ENCODE data around the gene PDE4B.

Gene PDE4B

DNA sequence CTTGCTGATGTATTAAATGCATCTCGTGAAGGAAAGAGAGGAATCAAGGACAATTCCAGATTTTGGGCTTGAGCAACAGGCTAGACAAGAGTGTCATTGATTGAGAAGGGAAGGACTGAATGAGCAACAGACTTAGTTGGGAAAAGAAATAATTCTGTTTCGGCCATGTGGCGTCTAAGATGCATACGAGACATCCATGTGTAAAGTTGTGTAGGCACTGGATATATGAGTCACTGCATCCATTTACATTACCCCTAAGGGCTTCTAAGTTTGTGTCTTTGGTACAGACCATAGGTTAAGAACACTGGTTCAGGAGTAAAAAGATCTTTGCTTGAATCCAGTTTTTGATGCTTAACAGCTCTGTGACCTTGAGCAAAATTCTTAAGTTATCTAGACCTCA lies 434.3 kb downstream of the PDE4B start:
- DNase-seq (ENCODE audit: low read depth in 1 of 2, low spot score in 1 of 2): no peak

DNA sequence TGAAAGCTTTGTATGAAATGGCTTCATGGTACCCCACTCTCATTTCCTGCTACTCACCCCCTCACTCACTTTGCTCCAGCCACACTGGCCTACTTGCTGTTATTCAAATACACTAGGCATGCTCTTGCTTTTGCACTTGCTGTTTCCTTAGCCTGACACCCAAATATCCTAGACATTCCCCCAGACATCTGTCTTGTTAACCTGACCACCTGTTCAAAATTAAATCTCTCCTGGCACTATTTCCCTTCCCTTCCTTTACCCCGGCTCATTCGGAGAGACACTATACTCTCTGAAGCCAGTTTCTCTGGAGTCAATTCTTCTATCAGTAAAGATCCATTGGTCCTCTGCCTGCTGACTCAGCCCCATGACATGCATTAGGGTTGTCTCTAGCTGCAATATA lies 435.3 kb downstream of the PDE4B start:
- no peak for DNase-seq (ENCODE audit: low read depth in 1 of 2, low spot score in 1 of 2)

DNA sequence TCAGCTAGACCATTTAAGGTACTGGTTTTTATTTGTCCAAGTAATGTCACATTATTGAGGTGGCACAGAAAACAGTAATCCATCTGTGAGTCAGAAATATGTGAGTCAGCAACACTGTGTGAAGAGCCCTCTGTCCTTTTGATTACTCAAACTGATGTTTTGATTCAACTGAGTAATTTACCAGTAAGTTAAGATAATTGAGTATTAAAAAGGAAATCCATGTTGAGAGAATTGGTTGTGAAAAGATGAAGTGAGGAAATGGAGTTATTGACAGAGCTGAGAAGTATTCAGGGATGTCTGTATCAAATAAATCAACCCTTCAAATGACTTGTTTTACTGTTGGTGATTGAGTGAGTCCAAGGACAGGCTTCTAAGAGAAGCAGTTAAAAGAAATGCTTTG lies 438.5 kb downstream of the PDE4B start:
- no peak for DNase-seq (ENCODE audit: low read depth in 1 of 2, low spot score in 1 of 2)

DNA sequence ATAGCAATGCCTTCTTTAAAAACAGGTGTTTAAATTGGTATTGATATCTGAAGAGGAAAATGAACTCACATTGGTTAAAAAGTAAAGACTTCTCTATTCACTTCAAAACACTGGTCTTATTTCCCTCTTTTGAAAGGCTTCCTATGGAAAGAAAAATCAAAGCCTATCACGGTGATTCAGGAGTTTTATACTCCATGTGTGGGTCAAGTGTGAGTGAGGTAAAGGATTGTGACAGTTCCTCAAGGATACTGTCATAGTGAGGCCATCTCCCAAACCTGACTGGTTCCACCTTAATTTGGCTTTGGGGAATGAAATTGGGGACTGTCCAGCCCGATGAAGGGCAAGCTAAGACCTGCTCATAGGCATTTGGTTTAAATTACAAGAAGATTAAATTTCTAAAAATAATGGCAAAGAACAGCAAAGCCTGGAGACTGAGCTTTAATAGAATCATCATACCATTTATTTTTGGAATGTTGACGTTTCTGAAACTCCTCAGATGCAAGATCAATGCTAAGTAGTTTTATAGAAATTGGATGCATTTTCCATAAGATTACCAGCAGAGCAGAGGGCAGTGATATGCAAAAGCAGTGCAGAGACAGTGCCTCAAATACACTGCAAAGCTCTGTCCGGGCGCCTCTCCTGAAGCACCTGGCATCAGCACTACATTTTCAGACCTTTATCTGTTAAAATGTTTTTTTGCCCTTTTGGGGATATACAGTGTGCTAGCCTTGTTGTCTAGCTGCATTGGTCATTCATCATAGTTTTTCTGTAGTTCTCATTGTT lies 439.2 kb downstream of the PDE4B start:
- no peak for DNase-seq (ENCODE audit: low read depth in 1 of 2, low spot score in 1 of 2)

DNA sequence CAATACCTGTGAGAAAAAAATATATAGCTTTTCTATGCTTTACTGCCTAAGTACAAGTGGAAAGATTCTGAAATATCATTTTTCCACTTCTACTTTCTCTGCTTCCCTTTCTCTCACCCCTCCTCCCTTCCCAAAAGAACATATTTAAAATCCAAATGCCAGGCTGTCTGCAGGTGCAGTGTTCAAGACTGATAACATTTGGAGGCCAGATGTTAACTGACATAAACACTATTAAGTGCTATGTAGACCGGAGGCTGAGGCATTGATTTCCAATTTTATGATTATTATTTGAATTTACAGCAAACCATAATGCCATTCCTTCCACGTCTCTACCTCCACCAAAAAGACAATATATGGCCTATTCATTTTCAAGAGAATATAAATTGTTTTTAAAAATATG lies 444.3 kb downstream of the PDE4B start:
- DNase-seq (ENCODE audit: low read depth in 1 of 2, low spot score in 1 of 2): no peak

DNA sequence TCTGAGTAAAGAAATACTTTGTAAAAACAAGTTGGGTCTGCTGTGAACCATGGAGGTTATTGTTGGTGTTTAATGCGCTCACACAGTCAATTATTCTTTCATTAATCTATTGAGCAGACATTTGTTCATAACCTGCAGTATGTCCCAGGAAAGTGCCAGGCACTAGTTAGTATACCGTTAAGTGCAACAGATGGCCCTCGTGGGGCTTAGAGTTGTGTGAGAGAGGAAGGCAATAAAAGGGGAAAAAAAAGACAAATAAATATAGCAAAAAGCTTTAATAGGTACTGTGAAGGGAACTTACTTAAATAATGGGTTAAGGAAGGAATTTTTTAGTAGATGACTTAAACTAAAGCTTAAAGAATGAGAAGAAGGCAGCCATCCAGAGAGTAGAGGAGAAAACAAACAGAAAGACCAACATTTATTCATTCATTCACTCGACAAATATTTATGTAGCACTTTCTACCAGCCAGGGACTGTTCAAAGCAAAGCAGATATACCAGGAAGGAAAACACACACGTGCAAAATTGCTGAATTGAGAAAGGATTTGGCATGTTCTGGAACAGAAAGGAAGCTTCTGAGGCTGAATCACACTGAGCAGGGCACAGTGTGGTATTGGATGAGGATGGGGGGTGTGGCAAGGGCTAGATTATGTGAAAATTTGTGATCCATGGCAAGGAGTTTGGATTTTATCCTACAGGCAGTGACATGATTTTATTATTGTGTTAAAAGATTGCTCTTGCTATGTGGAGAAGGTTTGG lies 445.2 kb downstream of the PDE4B start:
- no peak for DNase-seq (ENCODE audit: low read depth in 1 of 2, low spot score in 1 of 2)

DNA sequence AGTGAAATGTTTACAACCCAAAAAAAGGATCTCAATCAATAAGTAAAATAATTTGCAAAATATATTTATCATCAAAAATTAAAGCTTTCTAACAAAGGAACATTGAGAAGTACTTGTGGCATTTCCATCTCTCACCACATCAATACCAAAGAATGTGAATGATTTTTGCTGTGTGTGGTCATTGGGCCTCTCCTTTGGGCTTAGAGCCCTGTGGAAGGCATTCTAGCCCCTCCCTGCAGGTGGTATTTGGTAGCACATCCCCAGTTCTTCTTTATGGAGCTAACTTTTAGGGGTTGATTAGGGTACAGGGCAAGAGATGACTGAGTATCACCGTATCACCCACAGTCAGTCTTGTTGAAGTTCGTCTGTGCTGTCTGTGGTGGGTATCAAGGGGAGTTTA lies 447.1 kb downstream of the PDE4B start:
- no peak for DNase-seq (ENCODE audit: low read depth in 1 of 2, low spot score in 1 of 2)

DNA sequence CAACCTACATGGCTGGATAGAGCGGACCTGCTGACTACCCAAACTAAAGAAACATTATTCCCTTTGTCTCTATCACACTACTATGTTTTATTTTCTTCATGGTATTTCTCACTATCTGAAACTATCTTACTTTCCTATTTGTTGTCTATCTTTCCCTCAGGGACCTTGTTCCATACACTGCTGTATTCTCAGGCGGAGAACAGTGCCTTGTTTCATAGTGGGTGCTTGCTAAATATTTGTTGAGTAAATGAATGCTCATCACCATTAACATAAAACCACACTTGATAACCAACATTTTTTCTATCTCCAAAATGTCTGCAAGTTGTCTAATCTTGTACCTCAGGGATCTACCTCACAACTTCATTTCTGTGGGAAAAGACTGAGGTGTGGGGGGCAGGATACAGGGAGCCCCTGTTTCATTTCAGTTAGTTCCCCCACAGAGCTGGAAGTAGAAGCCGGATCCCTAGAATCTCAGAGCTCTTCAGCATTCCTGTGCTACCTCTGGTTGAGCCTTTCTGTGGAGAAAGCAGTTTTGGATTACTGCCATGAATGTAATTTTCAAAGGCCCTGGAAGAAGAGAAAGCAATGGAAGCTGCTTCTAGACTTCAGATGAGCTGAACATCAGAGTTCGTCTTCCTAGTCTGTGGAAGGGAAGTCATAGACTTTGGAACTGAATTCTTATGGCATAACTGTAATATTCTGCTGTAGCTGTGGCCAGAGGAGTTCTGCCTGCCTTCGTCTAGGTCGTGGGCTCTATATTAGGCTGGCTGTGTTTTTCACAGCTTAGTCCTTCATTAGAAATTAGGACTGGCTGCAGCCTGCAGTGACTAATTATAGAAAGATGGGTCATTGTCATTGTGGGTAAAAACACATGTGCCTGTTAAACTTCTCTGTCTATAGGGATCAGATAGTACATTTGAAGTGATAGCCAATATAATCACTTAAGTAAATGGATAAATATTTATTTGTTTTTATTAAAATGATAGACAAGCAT lies 448.1 kb downstream of the PDE4B start:
- no peak for DNase-seq (ENCODE audit: low read depth in 1 of 2, low spot score in 1 of 2)

DNA sequence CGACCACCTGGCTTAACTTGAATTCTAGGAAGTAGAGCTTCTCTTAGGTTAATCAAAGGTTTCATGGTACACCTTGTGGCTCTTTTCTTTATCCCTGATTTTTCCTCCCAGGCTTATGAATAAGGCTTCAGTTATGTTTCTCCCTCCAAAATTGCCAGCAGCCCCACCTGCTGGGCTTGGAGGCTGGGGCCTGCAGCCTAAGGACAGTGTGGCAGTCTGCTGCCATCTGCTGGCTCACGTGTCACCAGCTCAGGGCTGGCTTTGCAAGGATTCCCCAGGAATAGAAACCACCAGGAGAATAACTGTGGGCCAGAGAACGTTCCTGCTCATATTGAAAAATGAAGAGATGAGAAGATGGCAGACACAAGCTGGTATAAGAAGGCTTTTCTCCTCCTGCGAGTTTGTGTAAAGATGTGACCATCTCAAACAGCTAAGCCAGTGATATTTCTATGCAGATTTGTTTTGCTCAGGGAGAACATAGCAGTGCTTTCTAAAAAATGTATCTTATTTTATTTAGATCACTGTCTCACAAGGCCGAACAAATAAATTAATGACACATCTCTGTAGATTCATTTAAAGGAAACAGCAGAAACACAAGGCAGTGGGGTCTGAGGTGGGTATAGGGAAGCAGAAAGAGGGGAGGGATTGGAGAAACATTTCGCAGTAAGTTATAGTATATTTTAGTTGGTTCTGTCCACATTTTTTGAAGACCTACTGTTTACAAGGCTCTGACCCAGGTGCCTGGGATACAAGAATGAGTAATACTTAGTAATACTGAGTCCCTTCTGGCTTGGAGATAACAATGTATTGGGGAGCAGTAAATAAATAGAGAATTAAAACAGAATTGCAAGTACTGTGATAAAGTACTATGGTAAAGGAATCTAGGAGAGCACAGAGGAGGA lies 450.2 kb downstream of the PDE4B start:
- peak; percentile 38 to 51 for DNase-seq (ENCODE audit: low read depth in 1 of 2, low spot score in 1 of 2)

DNA sequence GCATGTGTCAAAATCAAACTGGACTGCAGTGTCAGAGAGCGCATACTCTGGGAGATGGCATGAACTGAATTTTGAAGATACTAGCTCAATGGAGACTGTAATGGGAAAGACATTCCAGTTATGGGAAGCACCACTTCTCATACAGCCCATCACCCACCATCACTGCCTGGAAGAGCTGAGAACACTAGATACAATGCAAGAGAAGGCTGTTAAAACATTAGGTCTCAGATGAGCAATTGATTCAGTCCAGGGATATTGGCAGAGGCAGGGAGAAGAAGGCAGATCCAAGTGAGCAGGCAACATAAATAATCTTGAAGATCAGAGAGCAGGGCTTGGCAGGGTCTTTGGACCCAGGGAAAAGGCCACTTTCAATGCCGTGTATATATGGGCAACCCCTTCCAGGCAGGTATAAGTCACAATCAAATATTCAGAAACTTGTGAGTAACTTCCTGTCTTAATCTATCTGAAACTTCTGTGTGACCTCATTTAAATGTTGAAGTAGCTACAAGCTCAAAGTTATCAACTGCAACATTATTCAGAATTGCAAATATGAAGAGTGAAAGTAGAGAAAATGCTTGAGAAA lies 450.9 kb downstream of the PDE4B start:
- DNase-seq (ENCODE audit: low read depth in 1 of 2, low spot score in 1 of 2): no peak

DNA sequence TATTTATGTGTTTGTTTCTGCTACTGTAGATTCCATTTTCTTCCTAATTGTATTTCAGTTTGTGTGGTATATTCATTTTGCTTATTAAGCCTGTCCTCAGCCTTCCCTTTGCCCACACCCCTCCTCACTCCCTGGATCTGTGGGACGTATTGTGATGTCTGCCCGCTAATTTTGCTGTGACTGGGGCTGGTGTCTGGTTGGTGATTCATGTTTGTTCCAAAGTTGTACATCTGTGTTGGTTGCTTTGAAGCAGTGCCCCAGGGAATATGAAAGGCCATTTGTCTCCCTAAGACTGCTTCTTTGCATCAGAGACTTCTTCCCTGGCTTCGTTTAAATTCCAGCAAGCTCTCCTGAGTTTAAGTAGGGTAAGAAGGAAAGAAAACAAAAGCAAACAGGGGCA lies 451.7 kb downstream of the PDE4B start:
- no peak for DNase-seq (ENCODE audit: low read depth in 1 of 2, low spot score in 1 of 2)

DNA sequence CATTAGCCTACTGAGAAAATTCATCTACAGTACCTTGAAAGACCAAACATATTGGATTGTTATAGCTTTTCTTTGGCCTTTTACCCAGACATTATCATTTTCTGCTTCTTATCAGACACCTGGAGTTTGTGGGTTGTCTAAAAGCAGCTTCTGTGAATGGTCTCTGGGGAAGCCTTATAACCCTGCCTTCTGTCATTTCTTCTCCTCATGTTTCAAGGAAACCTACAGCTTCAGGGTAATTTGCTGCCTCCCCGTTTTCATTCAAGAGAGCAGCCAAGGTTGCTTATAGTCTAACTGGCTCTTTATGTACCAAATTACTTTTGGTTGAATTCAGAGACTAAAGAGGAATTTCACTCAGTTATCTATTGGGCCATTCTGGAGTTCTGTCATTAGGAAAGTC lies 453.0 kb downstream of the PDE4B start:
- no peak for DNase-seq (ENCODE audit: low read depth in 1 of 2, low spot score in 1 of 2)

DNA sequence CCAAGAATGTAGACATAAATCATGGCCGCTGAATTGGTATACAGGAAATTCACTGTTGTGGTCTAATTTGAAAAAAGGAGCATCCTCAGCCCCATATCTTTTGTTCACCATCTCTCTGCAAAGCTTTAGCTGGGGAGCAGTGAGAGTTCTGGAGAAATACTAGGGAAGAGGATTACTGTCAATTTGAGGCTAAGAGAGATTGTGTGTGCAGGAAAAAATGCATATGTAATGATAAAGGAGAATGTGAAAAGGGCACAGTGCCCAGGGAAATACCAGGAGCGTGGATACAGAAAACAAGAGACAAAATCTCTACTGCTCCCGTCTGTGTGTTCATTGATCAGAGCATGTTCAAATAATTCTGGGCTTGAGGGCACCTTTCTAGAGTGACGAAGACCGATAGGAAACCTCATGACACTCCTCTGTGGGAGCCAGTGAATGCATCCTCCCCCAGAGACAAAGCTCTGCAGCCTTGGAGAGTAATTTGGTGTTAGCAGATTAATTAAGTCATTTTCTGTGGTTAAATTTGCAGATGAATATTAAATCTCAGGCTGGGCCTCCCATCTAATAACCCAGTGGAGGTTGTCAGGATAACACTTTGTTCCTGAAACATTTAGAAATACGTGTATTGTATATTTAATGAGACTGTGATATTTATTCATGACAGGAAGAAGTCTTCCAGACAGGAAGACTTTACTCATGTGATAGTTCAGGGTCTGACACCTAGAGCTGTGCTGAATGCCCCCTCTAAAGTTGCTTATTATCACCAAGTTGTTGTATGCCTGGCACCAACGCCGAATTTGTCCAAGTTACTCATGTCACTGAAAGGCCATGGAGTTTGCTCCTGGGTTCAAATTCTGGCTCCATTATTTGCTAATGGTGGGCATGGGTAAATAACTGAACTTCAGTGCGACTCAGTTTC lies 453.9 kb downstream of the PDE4B start:
- DNase-seq (ENCODE audit: low read depth in 1 of 2, low spot score in 1 of 2): no peak

DNA sequence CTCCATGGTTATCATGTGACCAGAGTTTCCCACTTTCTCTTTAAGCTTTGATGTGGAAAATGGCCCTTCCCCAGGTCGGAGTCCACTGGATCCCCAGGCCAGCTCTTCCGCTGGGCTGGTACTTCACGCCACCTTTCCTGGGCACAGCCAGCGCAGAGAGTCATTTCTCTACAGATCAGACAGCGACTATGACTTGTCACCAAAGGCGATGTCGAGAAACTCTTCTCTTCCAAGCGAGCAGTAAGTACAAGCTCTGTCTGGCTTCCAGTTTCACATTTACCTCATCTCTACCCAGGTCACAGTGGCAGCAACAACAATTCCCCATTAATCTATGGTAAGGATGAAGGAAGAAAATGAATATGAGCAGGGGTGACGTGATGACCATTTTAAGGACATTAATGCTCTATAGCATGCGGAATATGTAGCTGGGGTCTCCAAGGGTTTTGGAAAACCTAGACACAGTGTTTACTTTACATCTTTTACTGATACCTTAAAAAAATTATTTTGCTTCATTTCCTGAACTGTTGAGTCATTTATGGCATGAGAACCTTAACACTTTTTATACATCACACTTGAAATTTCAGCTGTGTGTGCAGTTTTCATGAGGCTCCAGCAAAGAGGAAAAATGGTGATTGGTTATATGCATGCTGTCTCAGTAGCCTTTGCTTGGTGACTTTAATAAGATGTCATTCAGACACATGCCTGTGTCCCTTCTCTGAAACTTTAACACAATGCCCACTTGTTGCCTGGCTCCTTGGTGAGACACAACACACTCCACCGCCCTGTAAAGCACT lies 454.9 kb downstream of the PDE4B start:
- peak in 1 of 2 donors; percentile 23 for DNase-seq (ENCODE audit: low read depth in 1 of 2, low spot score in 1 of 2)

DNA sequence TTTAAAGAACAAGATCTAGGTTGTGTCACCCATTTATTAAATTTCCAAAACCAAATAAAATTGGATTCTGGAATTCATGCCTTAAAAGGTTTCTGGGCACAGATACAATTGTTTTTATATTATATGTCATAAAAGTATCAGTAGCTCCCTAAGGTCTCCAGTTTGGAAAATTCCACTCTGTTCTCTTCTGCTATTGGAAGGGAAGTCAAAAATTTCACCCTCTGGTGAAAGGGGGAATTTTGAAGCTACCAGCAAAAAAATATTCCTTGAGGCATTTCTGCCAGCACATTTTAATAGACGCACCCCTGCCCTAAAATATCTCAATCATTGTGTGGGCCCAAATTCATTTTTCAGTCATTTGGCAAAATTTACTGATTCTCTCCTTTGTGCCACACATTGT lies 455.6 kb downstream of the PDE4B start:
- no peak for DNase-seq (ENCODE audit: low read depth in 1 of 2, low spot score in 1 of 2)

DNA sequence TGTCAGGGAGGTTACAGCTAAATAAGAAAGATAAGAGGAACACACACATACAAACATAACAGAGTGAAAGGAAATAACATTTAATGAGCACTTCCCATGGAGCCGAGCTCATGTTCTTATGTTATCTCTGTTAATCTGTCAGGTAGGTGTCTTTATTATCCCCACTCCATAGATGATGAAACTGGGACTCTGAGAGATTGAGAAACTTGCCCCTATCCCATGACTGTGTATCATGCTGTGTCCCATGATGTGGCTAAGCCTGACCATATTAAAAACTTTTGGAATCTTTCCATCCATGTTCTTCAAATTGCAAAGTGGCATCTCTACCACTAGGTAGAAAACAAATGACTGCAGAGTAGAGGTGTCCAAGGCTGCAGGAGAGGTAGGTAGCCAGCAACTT lies 456.1 kb downstream of the PDE4B start:
- no peak for DNase-seq (ENCODE audit: low read depth in 1 of 2, low spot score in 1 of 2)

DNA sequence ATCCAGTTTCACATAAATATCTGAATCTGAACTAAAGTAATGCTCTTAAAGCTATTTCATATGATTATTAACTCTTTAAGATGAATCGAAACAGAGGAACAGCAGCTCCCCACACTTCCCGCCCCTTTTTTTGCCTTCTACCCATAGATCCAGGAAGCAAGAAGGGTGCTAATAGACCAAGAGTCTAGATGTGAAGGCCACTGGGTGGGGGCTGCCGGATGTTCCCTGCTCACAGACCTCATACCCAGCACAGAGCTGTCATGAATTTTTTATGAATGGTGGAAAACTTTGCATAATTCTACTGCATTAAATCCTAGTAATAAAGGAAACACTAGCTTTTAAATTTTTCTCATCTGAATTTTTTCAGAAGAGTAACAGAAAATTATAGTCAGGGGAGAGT lies 457.4 kb downstream of the PDE4B start:
- no peak for DNase-seq (ENCODE audit: low read depth in 1 of 2, low spot score in 1 of 2)

DNA sequence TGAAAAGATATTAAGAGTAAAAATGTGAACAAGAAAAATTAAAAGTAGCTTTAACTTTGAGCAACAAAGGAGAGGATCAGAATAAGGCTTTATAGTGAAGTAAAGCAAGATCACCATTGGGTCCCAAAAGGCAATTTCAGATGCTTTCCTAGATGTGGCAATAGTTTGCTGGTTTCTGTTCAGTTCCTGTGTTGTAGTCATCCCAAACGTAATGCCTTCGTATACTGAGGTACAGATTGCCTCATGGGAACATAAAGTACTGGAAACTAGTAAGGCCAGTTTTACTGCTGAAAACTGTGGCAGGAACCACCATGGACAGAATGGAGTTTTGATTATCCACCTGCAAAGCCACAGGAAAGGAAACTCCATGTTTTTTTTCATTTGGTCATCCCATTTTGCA lies 457.8 kb downstream of the PDE4B start:
- no peak for DNase-seq (ENCODE audit: low read depth in 1 of 2, low spot score in 1 of 2)

All from activated T-helper 1 cell treated with anti-CD3 and anti-CD28 coated beads, Interleukin-2, amount 50 U/mL, for 16 hours (primary cell).